ENCODE results near the gene OR2M3.
"Not testable (repeated sequence)": the region's sequence is repeated elsewhere in the genome, so short reads cannot be mapped to it uniquely, and the experiment has no call there.

The OR2M3 gene

GRCh38 chr1:248231117-248231516, 34.1 kb downstream of the OR2M3 start, which contains the start of gene OR2M4:
Gene OR2M4 (plus strand): TSS chr1:248231417. CDS start chr1:248238929, 7,512 bp downstream.
- H3K4me1 Mint-ChIP-seq (ENCODE audit: low read depth in 2 of 2) = no peaks in the 10 kb centered on the region
- no peak for ATAC-seq (replicated peaks)
- no peaks in the 10 kb centered on the region for H3K27me3 Mint-ChIP-seq
- H3K4me3 Mint-ChIP-seq = no peak within 1 kb of the TSS
- H3K27ac Mint-ChIP-seq = no peak within 1 kb of the TSS
- H3K36me3 Mint-ChIP-seq (ENCODE audit: insufficient read depth) = no peaks in the 10 kb centered on the region
- DNase-seq = no peak
- H3K9me3 Mint-ChIP-seq = peaks cover 11 to 27% of the 10 kb centered on the region in 2 donors

DNA sequence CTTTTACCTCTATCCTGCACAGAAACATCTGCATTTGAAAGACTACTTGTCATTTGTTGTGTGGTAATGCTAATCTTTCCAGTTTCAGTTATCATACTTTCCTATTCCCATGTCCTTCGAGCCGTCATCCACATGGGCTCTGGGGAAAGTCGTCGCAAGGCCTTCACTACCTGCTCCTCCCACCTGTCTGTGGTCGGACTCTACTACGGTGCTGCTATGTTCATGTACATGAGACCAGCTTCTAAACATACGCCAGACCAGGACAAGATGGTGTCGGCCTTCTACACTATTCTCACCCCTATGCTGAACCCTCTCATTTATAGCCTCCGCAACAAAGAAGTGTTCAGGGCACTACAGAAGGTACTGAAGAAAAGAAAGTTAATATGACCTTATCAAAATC, 42.4 kb downstream of the OR2M3 start:
- no peak overlapping the region for H3K27ac Mint-ChIP-seq
- H3K27me3 Mint-ChIP-seq = no peaks in the 10 kb centered on the region
- H3K9me3 Mint-ChIP-seq = peaks cover 3 to 7% of the 10 kb centered on the region in 2 donors
- DNase-seq (no peak), ATAC-seq (replicated peaks) (no peak)
- no peaks in the 10 kb centered on the region for H3K36me3 Mint-ChIP-seq (ENCODE audit: insufficient read depth)
- no peak overlapping the region for H3K4me3 Mint-ChIP-seq
- no peaks in the 10 kb centered on the region for H3K4me1 Mint-ChIP-seq (ENCODE audit: low read depth in 2 of 2)

- DNase-seq (no peak), ATAC-seq (replicated peaks) (no peak)
- H3K4me3 Mint-ChIP-seq = no peak overlapping the region
- H3K9me3 Mint-ChIP-seq = peaks cover 0 to 2% of the 10 kb centered on the region in 2 donors
- H3K36me3 Mint-ChIP-seq (ENCODE audit: insufficient read depth) = no peaks in the 10 kb centered on the region
- no peaks in the 10 kb centered on the region for H3K27me3 Mint-ChIP-seq
- H3K27ac Mint-ChIP-seq = no peak overlapping the region
- H3K4me1 Mint-ChIP-seq (ENCODE audit: low read depth in 2 of 2) = no peaks in the 10 kb centered on the region
Measured at GRCh38 chr1:248243204-248243603, 46.1 kb downstream of the OR2M3 start.

DNA sequence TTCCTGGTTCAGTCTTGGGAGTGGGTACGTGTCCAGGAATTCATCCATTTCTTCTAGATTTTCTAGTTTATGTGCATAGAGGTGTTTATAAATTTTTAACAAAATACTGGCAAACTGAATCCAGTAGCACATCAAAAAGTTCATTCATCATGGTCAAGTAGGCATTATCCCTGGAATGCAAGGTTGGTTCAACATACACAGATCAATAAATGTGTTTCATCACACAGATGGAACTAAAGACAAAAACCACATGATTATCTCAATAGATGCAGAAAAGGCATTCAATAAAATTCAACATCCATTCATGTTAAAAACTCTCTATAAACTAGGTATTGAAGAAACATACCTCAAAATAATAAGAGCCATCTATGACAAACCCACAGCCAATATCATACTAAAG, 62.2 kb downstream of the OR2M3 start:
- H3K36me3 Mint-ChIP-seq (ENCODE audit: insufficient read depth); DNase-seq; H3K27me3 Mint-ChIP-seq; H3K4me3 Mint-ChIP-seq; ATAC-seq (replicated peaks); H3K27ac Mint-ChIP-seq; H3K4me1 Mint-ChIP-seq (ENCODE audit: low read depth in 2 of 2): not testable (repeated sequence)
- H3K9me3 Mint-ChIP-seq = peaks cover 7 to 25% of the 10 kb centered on the region in 2 donors
